H9 (cell line): ENCODE measurements around the gene CAPN5. TPM values are rescaled to one million over a fixed set of nuclear protein-coding genes. Genes with fewer than 3 reads are reported as not detected.

Experiments used
- DNase-seq: peaks from one replicate; pipeline ENCODE4 v3.0.0-alpha.2; 2017
- H2AFZ ChIP-seq: one replicate; pipeline ENCODE4 v1.6.1; 2013; ENCODE audit warnings: mild to moderate bottlenecking, low read length, control low read depth, moderate library complexity
- H2AK5ac ChIP-seq: 2 replicates; pipeline ENCODE4 v1.6.1; 2013; ENCODE audit warnings: low read length, control low read depth, mixed read lengths; ENCODE audit not compliant: insufficient read length
- H2BK120ac ChIP-seq: one replicate; pipeline ENCODE4 v1.6.1; 2013; ENCODE audit warnings: low read depth, mild to moderate bottlenecking, low read length, control low read depth, inconsistent platforms; ENCODE audit not compliant: poor library complexity, severe bottlenecking
- H2BK12ac ChIP-seq: 2 replicates; pipeline ENCODE4 v1.6.1; 2013; ENCODE audit warnings: low read length, control low read depth, mixed read lengths, low read depth; ENCODE audit not compliant: insufficient read length
- H2BK15ac ChIP-seq: 2 replicates; pipeline ENCODE4 v1.6.1; 2013; ENCODE audit warnings: low read depth, low read length, control low read depth
- H2BK20ac ChIP-seq: one replicate; pipeline ENCODE4 v1.6.1; 2013; ENCODE audit warnings: low read depth, mild to moderate bottlenecking, low read length, control low read depth, inconsistent platforms; ENCODE audit not compliant: poor library complexity, severe bottlenecking
- H2BK5ac ChIP-seq: 2 replicates; pipeline ENCODE4 v1.6.1; 2013; ENCODE audit warnings: low read length, control low read depth, mixed read lengths; ENCODE audit not compliant: insufficient read length
- H3K14ac ChIP-seq: 2 replicates; pipeline ENCODE4 v1.6.1; 2013; ENCODE audit warnings: low read length, control low read depth; ENCODE audit not compliant: insufficient read depth
- H3K18ac ChIP-seq: 2 replicates; pipeline ENCODE4 v1.6.1; 2013; ENCODE audit warnings: low read depth, mild to moderate bottlenecking, mixed read lengths, low read length, control low read depth; ENCODE audit not compliant: insufficient read length
- H3K23ac ChIP-seq: 2 replicates; pipeline ENCODE4 v1.6.1; 2013; ENCODE audit warnings: low read length, control low read depth, mixed read lengths, low read depth; ENCODE audit not compliant: insufficient read length
- H3K23me2 ChIP-seq: 2 replicates; pipeline ENCODE4 v1.6.1; 2013; ENCODE audit warnings: low read depth, mild to moderate bottlenecking, mixed read lengths, low read length, control low read depth; ENCODE audit not compliant: insufficient read length, poor library complexity, severe bottlenecking
- H3K27ac ChIP-seq: 2 replicates; pipeline ENCODE4 v1.5.1; 2013; ENCODE audit warnings: low read length, control low read depth, mixed read lengths, low read depth; ENCODE audit not compliant: insufficient read length
- H3K27me3 ChIP-seq: 2 replicates; pipeline ENCODE4 v1.6.1; 2013; ENCODE audit warnings: low read length, control low read depth, inconsistent platforms; ENCODE audit not compliant: insufficient read depth
- H3K4ac ChIP-seq: 2 replicates; pipeline ENCODE4 v1.6.1; 2013; ENCODE audit warnings: low read depth, mild to moderate bottlenecking, control low read depth, inconsistent platforms, low read length, moderate library complexity
- H3K4me1 ChIP-seq: 2 replicates; pipeline ENCODE4 v1.6.1; 2013; ENCODE audit warnings: low read length, control low read depth, inconsistent platforms; ENCODE audit not compliant: insufficient read depth
- H3K4me2 ChIP-seq: 2 replicates; pipeline ENCODE4 v1.6.1; 2013; ENCODE audit warnings: low read length, control low read depth, mixed read lengths; ENCODE audit not compliant: insufficient read length, insufficient read depth
- H3K56ac ChIP-seq: 2 replicates; pipeline ENCODE4 v1.6.1; 2013; ENCODE audit warnings: low read depth, mild to moderate bottlenecking, mixed read lengths, low read length, control low read depth; ENCODE audit not compliant: insufficient read length
- H3K79me1 ChIP-seq: 2 replicates; pipeline ENCODE4 v1.6.1; 2013; ENCODE audit warnings: low read depth, mild to moderate bottlenecking, moderate library complexity, low read length, control low read depth, inconsistent platforms; ENCODE audit not compliant: insufficient read depth, poor library complexity, severe bottlenecking
- H3K79me2 ChIP-seq: 2 replicates; pipeline ENCODE4 v1.6.1; 2013; ENCODE audit warnings: low read length, control low read depth, inconsistent platforms; ENCODE audit not compliant: insufficient read depth
- H3K9ac ChIP-seq: 2 replicates; pipeline ENCODE4 v1.6.1; 2013; ENCODE audit warnings: low read length, control low read depth, mixed read lengths; ENCODE audit not compliant: insufficient read length; ENCODE audit errors: extremely low read depth
- H3K9me3 ChIP-seq: one replicate; pipeline ENCODE4 v1.6.1; 2013; ENCODE audit warnings: low read depth, low read length, inconsistent platforms; ENCODE audit not compliant: control insufficient read depth
- H3T11ph ChIP-seq: one replicate; pipeline ENCODE4 v1.6.1; 2013; ENCODE audit warnings: mild to moderate bottlenecking, low read length, control low read depth, inconsistent platforms
- H4K20me1 ChIP-seq: one replicate; pipeline ENCODE4 v1.6.1; 2013; ENCODE audit not compliant: control insufficient read depth, insufficient read length, insufficient read depth
- H4K5ac ChIP-seq: 2 replicates; pipeline ENCODE4 v1.6.1; 2013; ENCODE audit warnings: low read depth, mild to moderate bottlenecking, mixed read lengths, low read length, control low read depth; ENCODE audit not compliant: insufficient read length
- H4K8ac ChIP-seq: replicated peaks from 2 replicates; pipeline ENCODE4 v1.6.1; 2013; ENCODE audit warnings: low read length, control low read depth, mixed read lengths, low read depth; ENCODE audit not compliant: insufficient read length
- H4K91ac ChIP-seq: 2 replicates; pipeline ENCODE4 v1.6.1; 2013; ENCODE audit warnings: low read depth, mild to moderate bottlenecking, moderate library complexity, mixed read lengths, low read length, control low read depth; ENCODE audit not compliant: insufficient read length
- H3K27ac Mint-ChIP-seq, 3 experiments: 2 replicates in 2 of 3; 3 replicates in 1 of 3; pipeline ENCODE4 v1.8.0; 2020 to 2021; ENCODE audit warnings: mixed read lengths in 3 of 3, mild to moderate bottlenecking in 1 of 3, moderate library complexity in 1 of 3
- H3K27me3 Mint-ChIP-seq: 2 replicates; pipeline ENCODE4 v1.8.0; 2021; ENCODE audit warnings: low read depth, mild to moderate bottlenecking, moderate library complexity, mixed read lengths
- H3K36me3 Mint-ChIP-seq, 3 experiments: 2 replicates in 2 of 3; 3 replicates in 1 of 3; pipeline ENCODE4 v1.8.0; 2020 to 2021; ENCODE audit warnings: low read depth in 3 of 3, mixed read lengths in 3 of 3; ENCODE audit not compliant: insufficient read depth in 1 of 3
- H3K4me1 Mint-ChIP-seq, 2 experiments: 2 replicates each; pipeline ENCODE4 v1.8.0; 2020; ENCODE audit warnings: mixed read lengths in 2 of 2
- H3K4me3 Mint-ChIP-seq, 2 experiments: 2 replicates in 1 of 2; 3 replicates in 1 of 2; pipeline ENCODE4 v1.8.0; 2020 to 2021; ENCODE audit warnings: mild to moderate bottlenecking in 2 of 2, mixed read lengths in 2 of 2, moderate library complexity in 1 of 2
- H3K9me3 Mint-ChIP-seq, 2 experiments: 2 replicates in 1 of 2; 3 replicates in 1 of 2; pipeline ENCODE4 v1.8.0; 2020; ENCODE audit warnings: mild to moderate bottlenecking in 2 of 2, mixed read lengths in 2 of 2, moderate library complexity in 1 of 2
- CTCF ChIP-seq: fragments of 200-600 bp; sonication (generic); conservative IDR thresholded peaks from 3 replicates; pipeline ENCODE4 v1.8.0; 2021; ENCODE audit warnings: antibody characterized with exemption, mild to moderate bottlenecking
- WGBS: extraction: QIAGEN DNeasy Blood & Tissue Kit; methylation state at CpG from one replicate; pipeline ENCODE4 v1.1.7; 2013; ENCODE audit warnings: missing lambda C conversion rate, low lambda C conversion rate, mixed read lengths; ENCODE audit not compliant: insufficient read length; ENCODE audit errors: extremely low coverage; 5-methylcytosine and 5-hydroxymethylcytosine counted together
- total RNA-seq: library from RNA; stranded (reverse); gene quantifications from 2 replicates; pipeline ENCODE4 v1.2.1, GENCODE V29; 2021

CAPN5 gene
- total RNA-seq, 1 experiment from 2014 or later: 16.7 TPM

- Histone ChIP-seq H4K20me1 (no peaks in the 10 kb centered on the region), H2BK12ac (no peak overlapping the region), H3K79me2 (no peaks in the 10 kb centered on the region), H3K79me1 (no peaks in the 10 kb centered on the region), H4K91ac (no peak overlapping the region), H3K4me1 (no peaks in the 10 kb centered on the region), H3K27ac (no peak overlapping the region), H3K27me3 (no peaks in the 10 kb centered on the region), H3K4ac (no peak overlapping the region), H4K5ac (no peak overlapping the region), H2AK5ac (no peak overlapping the region), H3K23ac (no peak overlapping the region), H2BK15ac (no peak overlapping the region), H3K56ac (no peak overlapping the region), H4K8ac (no peak overlapping the region), H3T11ph (no peak overlapping the region), H3K14ac (no peak overlapping the region), H2BK120ac (no peak overlapping the region), H3K9me3 (no peaks in the 10 kb centered on the region), H2BK5ac (no peak overlapping the region), H2BK20ac (no peak overlapping the region), H3K18ac (no peak overlapping the region), H3K4me2 (no peak overlapping the region), H2AFZ (no peak overlapping the region), H3K9ac (no peak overlapping the region), H3K23me2 (no peaks in the 10 kb centered on the region)
- Mint-ChIP-seq H3K4me3 (no peak overlapping the region), H3K27ac (no peak overlapping the region; a peak in 1 of 7 replicates), H3K4me1 (peaks cover 4 to 7% of the 10 kb centered on the region in 2 experiments), H3K36me3 (peaks cover 0 to 10% (median 3%) of the 10 kb centered on the region in 3 experiments; a peak in 6 of 7 replicates), H3K9me3 (no peaks in the 10 kb centered on the region), H3K27me3 (no peaks in the 10 kb centered on the region)
- DNase-seq: no peak
- no peak for TF ChIP-seq CTCF
- WGBS: no CpG with 5 or more reads among the region's 17 CpGs
Measured at GRCh38 chr11:77118086-77118485, 51.3 kb downstream of the CAPN5 start.
